NB4 (cell line): Measurements from ENCODE around the gene CDK11A.

Source experiments
- CTCF ChIP-seq: IDR thresholded peaks from one replicate; pipeline ENCODE4 v1.5.1; 2012; ENCODE audit warnings: low read depth, low read length
- MAX ChIP-seq: IDR thresholded peaks from 2 replicates; pipeline ENCODE4 v1.6.1; 2011; ENCODE audit warnings: low read depth, low read length
- MYC ChIP-seq: IDR thresholded peaks from 2 replicates; pipeline ENCODE4 v1.6.1; 2011; ENCODE audit warnings: low read depth, low read length
- POLR2A ChIP-seq: IDR thresholded peaks from 2 replicates; pipeline ENCODE4 v1.6.1; 2011; ENCODE audit warnings: mild to moderate bottlenecking; ENCODE audit not compliant: insufficient read length; ENCODE audit errors: extremely low read depth

- TF ChIP-seq POLR2A, result no peak
- TF ChIP-seq MAX, result no peak
- no peak for TF ChIP-seq CTCF
- no peak for TF ChIP-seq MYC
Observed at GRCh38 chr1:1758692-1759455, 34.7 kb upstream of the CDK11A start.
